ENCODE results near the gene RBMS3. TPM values are rescaled to one million over a fixed set of nuclear protein-coding genes. Genes with fewer than 3 reads are reported as not detected.

The RBMS3 gene
- total RNA-seq, 1 experiment from 2014 or later: 7.4 TPM

DNA sequence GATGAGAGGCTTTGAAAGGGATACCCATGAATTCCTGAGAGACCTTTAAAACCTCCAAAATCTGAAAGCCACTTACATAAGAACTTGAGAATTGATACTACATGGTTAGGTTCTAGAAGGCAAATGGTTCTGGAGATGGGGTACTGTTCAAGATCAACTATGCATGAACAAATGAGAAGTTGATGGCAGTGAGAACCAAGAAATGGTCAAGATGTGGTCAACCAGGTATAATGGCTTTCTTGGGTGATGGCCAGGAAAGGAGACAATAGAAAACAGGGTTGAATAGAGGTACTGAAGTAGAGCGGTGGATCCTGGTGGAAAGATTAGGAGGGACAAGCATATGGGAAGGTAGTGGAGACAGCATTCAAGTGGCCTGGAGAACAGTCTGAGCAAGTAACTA lies 200.4 kb downstream of the RBMS3 start:
- BruUV-seq (replicated peaks): no TSS peak

DNA sequence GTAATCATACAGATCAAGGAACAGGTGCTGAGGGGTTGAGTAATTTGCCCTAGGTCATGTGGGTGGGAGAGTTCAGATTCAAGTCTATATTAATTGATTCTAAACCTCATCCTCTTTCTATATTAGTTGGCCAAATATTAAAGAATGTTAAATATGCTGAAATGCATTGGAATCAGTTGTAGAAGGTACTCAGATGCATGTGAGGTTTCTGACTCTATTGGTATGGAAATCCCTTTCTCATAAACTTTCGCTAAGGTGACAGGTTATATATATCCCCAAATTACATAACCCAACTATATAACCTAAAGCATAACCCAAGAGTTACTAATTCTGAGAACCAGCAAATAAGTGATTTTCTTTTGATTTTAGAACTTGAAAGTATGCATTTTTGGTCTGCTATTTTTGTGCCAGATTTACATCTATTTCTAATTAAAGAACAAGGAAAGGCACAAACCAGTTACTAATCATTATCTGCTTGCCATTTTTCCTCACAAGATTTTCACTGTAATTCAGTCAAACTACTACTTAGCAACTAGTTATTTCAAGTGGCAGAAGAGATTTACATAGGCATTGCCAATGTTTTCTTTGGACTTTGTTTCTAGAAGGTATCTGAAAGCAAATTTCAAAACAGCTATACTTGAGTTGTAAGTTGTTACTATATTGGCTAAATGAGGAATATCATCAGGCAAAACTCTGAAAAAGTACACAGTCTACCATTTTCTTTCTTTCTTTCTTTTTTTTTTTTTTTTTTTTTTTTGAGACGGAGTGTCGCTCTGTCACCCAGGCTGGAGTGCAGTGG lies 201.3 kb downstream of the RBMS3 start:
- no peaks in the 10 kb centered on the region for H3K9me3 ChIP-seq
- no peak overlapping the region for H3K4me3 Mint-ChIP-seq (ENCODE audit: unreplicated experiment)
- DNase-seq: no peak
- H3K27ac Mint-ChIP-seq (ENCODE audit: unreplicated experiment): no peak overlapping the region
- ChIA-PET CTCF (no interaction called here), POLR2A (no interaction called here)
- H3K4me1 Mint-ChIP-seq (ENCODE audit: low read depth, unreplicated experiment): peaks cover 5% of the 10 kb centered on the region
- H3K36me3 ChIP-seq (ENCODE audit: control insufficient read depth, insufficient read depth, low read length): no peaks in the 10 kb centered on the region
- intact Hi-C loops (cut with micrococcal nuclease; ENCODE audit: unreplicated experiment): no loop called here
- H3K4me3 ChIP-seq (ENCODE audit: low read depth, low read length): no peak overlapping the region
- H3K27me3 ChIP-seq (replicated peaks; ENCODE audit: control insufficient read depth, insufficient read depth, low read length): no peaks in the 10 kb centered on the region
- TF ChIP-seq, protein P1, sequence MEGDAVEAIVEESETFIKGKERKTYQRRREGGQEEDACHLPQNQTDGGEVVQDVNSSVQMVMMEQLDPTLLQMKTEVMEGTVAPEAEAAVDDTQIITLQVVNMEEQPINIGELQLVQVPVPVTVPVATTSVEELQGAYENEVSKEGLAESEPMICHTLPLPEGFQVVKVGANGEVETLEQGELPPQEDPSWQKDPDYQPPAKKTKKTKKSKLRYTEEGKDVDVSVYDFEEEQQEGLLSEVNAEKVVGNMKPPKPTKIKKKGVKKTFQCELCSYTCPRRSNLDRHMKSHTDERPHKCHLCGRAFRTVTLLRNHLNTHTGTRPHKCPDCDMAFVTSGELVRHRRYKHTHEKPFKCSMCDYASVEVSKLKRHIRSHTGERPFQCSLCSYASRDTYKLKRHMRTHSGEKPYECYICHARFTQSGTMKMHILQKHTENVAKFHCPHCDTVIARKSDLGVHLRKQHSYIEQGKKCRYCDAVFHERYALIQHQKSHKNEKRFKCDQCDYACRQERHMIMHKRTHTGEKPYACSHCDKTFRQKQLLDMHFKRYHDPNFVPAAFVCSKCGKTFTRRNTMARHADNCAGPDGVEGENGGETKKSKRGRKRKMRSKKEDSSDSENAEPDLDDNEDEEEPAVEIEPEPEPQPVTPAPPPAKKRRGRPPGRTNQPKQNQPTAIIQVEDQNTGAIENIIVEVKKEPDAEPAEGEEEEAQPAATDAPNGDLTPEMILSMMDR (IDR thresholded peaks at IDR 0.05; ENCODE audit: insufficient read depth in 1 of 2, low read depth in 1 of 2, low read length in 1 of 2, severe bottlenecking in 1 of 2, unreplicated experiment in 1 of 2): no peak
- H3K4me1 ChIP-seq: no peaks in the 10 kb centered on the region
- H3K36me3 Mint-ChIP-seq (ENCODE audit: insufficient read depth, unreplicated experiment): no peaks in the 10 kb centered on the region
- no peaks in the 10 kb centered on the region for H3K27me3 Mint-ChIP-seq (ENCODE audit: insufficient read depth, unreplicated experiment)
- BruUV-seq (replicated peaks): no TSS peak
- no peaks in the 10 kb centered on the region for H3K9me3 Mint-ChIP-seq (ENCODE audit: unreplicated experiment)

More for the DNA sequence above, 200.4 kb downstream of the RBMS3 start:
- Mint-ChIP-seq H3K27me3 (ENCODE audit: insufficient read depth, unreplicated experiment) (no peaks in the 10 kb centered on the region), H3K27ac (ENCODE audit: unreplicated experiment) (no peak overlapping the region), H3K9me3 (ENCODE audit: unreplicated experiment) (no peaks in the 10 kb centered on the region), H3K4me3 (ENCODE audit: unreplicated experiment) (no peak overlapping the region), H3K4me1 (ENCODE audit: low read depth, unreplicated experiment) (no peaks in the 10 kb centered on the region), H3K36me3 (ENCODE audit: insufficient read depth, unreplicated experiment) (no peaks in the 10 kb centered on the region)
- no peaks in the 10 kb centered on the region for H3K9me3 ChIP-seq
- TF ChIP-seq, protein P1 (IDR thresholded peaks at IDR 0.05; ENCODE audit: insufficient read depth in 1 of 2, low read depth in 1 of 2, low read length in 1 of 2, severe bottlenecking in 1 of 2, unreplicated experiment in 1 of 2): no peak
- H3K27me3 ChIP-seq (replicated peaks; ENCODE audit: control insufficient read depth, insufficient read depth, low read length): no peaks in the 10 kb centered on the region
- no peaks in the 10 kb centered on the region for H3K36me3 ChIP-seq (ENCODE audit: control insufficient read depth, insufficient read depth, low read length)
- peaks cover 2% of the 10 kb centered on the region; the same call in 1 of the 2 replicates for H3K4me1 ChIP-seq
- POLR2A ChIA-PET: no interaction called here
- H3K4me3 ChIP-seq (ENCODE audit: low read depth, low read length): no peak overlapping the region
- CTCF ChIA-PET: no interaction called here
- DNase-seq: no peak
- intact Hi-C loops (cut with micrococcal nuclease; ENCODE audit: unreplicated experiment): no loop called here

DNA sequence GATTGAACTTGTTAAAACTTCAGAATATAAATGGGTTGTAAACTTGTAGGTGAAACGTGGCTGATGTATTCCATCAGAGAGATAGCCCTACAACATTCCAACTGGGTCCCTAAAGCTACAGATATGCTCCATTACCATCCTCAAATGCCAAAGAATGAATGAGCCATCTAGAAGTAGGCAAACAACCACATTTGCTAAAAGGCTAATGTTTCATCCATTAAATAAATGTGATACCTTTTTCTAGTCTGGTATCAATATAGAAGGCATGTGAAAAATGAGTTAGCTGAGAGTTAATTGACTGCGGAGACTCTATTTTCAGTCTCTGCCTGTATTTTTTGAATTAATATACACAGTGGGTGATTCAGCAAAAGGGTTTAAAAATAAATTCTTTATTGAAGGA lies 203.8 kb downstream of the RBMS3 start:
- BruUV-seq (replicated peaks): no TSS peak
- Mint-ChIP-seq H3K27ac (ENCODE audit: unreplicated experiment) (no peak overlapping the region), H3K9me3 (ENCODE audit: unreplicated experiment) (no peaks in the 10 kb centered on the region), H3K36me3 (ENCODE audit: insufficient read depth, unreplicated experiment) (no peaks in the 10 kb centered on the region), H3K4me3 (ENCODE audit: unreplicated experiment) (no peak overlapping the region), H3K27me3 (ENCODE audit: insufficient read depth, unreplicated experiment) (no peaks in the 10 kb centered on the region), H3K4me1 (ENCODE audit: low read depth, unreplicated experiment) (peaks cover 7% of the 10 kb centered on the region)
- Histone ChIP-seq H3K4me1 (no peaks in the 10 kb centered on the region), H3K4me3 (ENCODE audit: low read depth, low read length) (no peak overlapping the region), H3K27me3 (replicated peaks; ENCODE audit: control insufficient read depth, insufficient read depth, low read length) (no peaks in the 10 kb centered on the region), H3K9me3 (no peaks in the 10 kb centered on the region), H3K36me3 (ENCODE audit: control insufficient read depth, insufficient read depth, low read length) (no peaks in the 10 kb centered on the region)
- ChIA-PET CTCF (no interaction called here), POLR2A (no interaction called here)
- no peak for DNase-seq
- intact Hi-C loops (cut with micrococcal nuclease; ENCODE audit: unreplicated experiment): no loop called here
- TF ChIP-seq, protein P1 (IDR thresholded peaks at IDR 0.05; ENCODE audit: insufficient read depth in 1 of 2, low read depth in 1 of 2, low read length in 1 of 2, severe bottlenecking in 1 of 2, unreplicated experiment in 1 of 2): no peak

Measured in Caco-2 (cell line).